Fibroblast of lung (primary cell): Measurements from ENCODE around the gene SERPINA9. TPM values are rescaled to one million over a fixed set of nuclear protein-coding genes. Genes with fewer than 3 reads are reported as not detected.

ENCODE experiments used
- DNase-seq, 2 donors: peaks; one replicate each; pipeline versions ENCODE4 v3.0.0 to v3.0.0-alpha.2; 2010; ENCODE audit warnings: low read depth in 2 of 2
- H2AFZ ChIP-seq: 2 replicates; pipeline ENCODE4 v1.5.1; 2012; ENCODE audit warnings: low read length, control low read depth, inconsistent platforms
- H3K27ac ChIP-seq: 2 replicates; pipeline ENCODE4 v1.5.1; 2011; ENCODE audit warnings: low read length, control low read depth; ENCODE audit not compliant: insufficient read depth
- H3K27me3 ChIP-seq: 2 replicates; pipeline ENCODE4 v1.5.1; 2011; ENCODE audit warnings: mild to moderate bottlenecking, low read length; ENCODE audit not compliant: control insufficient read depth, insufficient read depth
- H3K36me3 ChIP-seq: 2 replicates; pipeline ENCODE4 v1.5.1; 2011; ENCODE audit warnings: low read length; ENCODE audit not compliant: control insufficient read depth, insufficient read depth
- H3K4me1 ChIP-seq: 2 replicates; pipeline ENCODE4 v1.5.1; 2011; ENCODE audit warnings: low read length; ENCODE audit not compliant: control insufficient read depth, insufficient read depth; ENCODE audit errors: extremely low read depth
- H3K4me2 ChIP-seq: 2 replicates; pipeline ENCODE4 v1.5.1; 2011; ENCODE audit warnings: low read length, control low read depth; ENCODE audit not compliant: insufficient read depth; ENCODE audit errors: extremely low read depth
- H3K4me3 ChIP-seq, 4 experiments: fragments of 200-600 bp in 1 of 4; sonication (generic) in 1 of 4; replicated peaks in 1 of 4; 2 replicates each; pipeline ENCODE4 v1.5.1; 2011 to 2016; ENCODE audit warnings: low read length in 4 of 4, low read depth in 3 of 4, mild to moderate bottlenecking in 3 of 4, control low read depth in 2 of 4, inconsistent platforms in 1 of 4, mixed read lengths in 1 of 4; ENCODE audit not compliant: insufficient read depth in 1 of 4; ENCODE audit errors: control extremely low read depth in 1 of 4
- H3K79me2 ChIP-seq: 2 replicates; pipeline ENCODE4 v1.5.1; 2012; ENCODE audit warnings: mild to moderate bottlenecking, low read length, inconsistent platforms; ENCODE audit not compliant: control insufficient read depth, insufficient read depth
- H3K9ac ChIP-seq: 2 replicates; pipeline ENCODE4 v1.5.1; 2011; ENCODE audit warnings: mild to moderate bottlenecking, low read length, control low read depth; ENCODE audit not compliant: insufficient read depth
- H3K9me3 ChIP-seq: 2 replicates; pipeline ENCODE4 v1.5.1; 2012; ENCODE audit warnings: low read depth, low read length; ENCODE audit not compliant: control insufficient read depth, insufficient read depth
- H4K20me1 ChIP-seq: 2 replicates; pipeline ENCODE4 v1.5.1; 2011; ENCODE audit warnings: low read length; ENCODE audit not compliant: control insufficient read depth, insufficient read depth; ENCODE audit errors: extremely low read depth
- CTCF ChIP-seq, 2 donors: IDR thresholded peaks in 1 of 2; conservative IDR thresholded peaks in 1 of 2; 1 replicate in 1 of 2; 2 replicates in 1 of 2; pipeline ENCODE4 v1.5.1; 2011 to 2012; ENCODE audit warnings: low read length in 2 of 2, control low read depth in 1 of 2, inconsistent platforms in 1 of 2, low read depth in 1 of 2, mild to moderate bottlenecking in 1 of 2
- EZH2 ChIP-seq: IDR thresholded peaks from 2 replicates; pipeline ENCODE4 v1.5.1; 2012; ENCODE audit warnings: low read length, control low read depth, mild to moderate bottlenecking; ENCODE audit errors: missing control alignments
- polyA plus RNA-seq, 2 donors: library from polyadenylated mRNA; depleted of rRNA in 1 of 2; stranded (reverse) in 1 of 2; unstranded in 1 of 2; fragments of >200 nt; gene quantifications; 2 replicates each; pipeline ENCODE4 v1.2.1, GENCODE V29; 2011 to 2012; ENCODE audit warnings: missing spikeins in 1 of 2
- total RNA-seq: library from RNA; depleted of rRNA; stranded (reverse); fragments of >200 nt; gene quantifications from 2 replicates; pipeline ENCODE4 v1.2.1, GENCODE V29; 2014

SERPINA9 gene
- total and polyA plus RNA-seq, 2 donors (not counting 1 experiment from before 2014, with no cell fraction given): not detected

- no peaks in the 10 kb centered on the region for H3K4me1 ChIP-seq
- H3K27ac ChIP-seq: no peak overlapping the region
- no peak overlapping the region for H3K4me2 ChIP-seq
- no peak overlapping the region for H3K9ac ChIP-seq
- H4K20me1 ChIP-seq: no peaks in the 10 kb centered on the region
- H3K36me3 ChIP-seq: no peaks in the 10 kb centered on the region
- no peak overlapping the region for H3K4me3 ChIP-seq
- DNase-seq: peak in 1 of 2 donors; percentile 79
- H3K27me3 ChIP-seq: no peaks in the 10 kb centered on the region
- no peak for TF ChIP-seq CTCF (conservative IDR thresholded peaks at IDR 0.05 in 1 of 2, IDR thresholded peaks at IDR 0.05 in 1 of 2; ENCODE audit: low read depth in 1 of 2, low read length in 2 of 2)
- no peak for TF ChIP-seq EZH2
- no peak overlapping the region for H2AFZ ChIP-seq
- no peaks in the 10 kb centered on the region for H3K9me3 ChIP-seq
- no peaks in the 10 kb centered on the region for H3K79me2 ChIP-seq
Observed at GRCh38 chr14:94481468-94482131, 5.6 kb upstream of the SERPINA9 start.

- Histone ChIP-seq H3K4me2 (no peak overlapping the region), H3K4me3 (no peak overlapping the region), H3K4me1 (no peaks in the 10 kb centered on the region), H3K36me3 (no peaks in the 10 kb centered on the region), H3K9ac (no peak overlapping the region), H4K20me1 (no peaks in the 10 kb centered on the region), H2AFZ (no peak overlapping the region), H3K27me3 (no peaks in the 10 kb centered on the region), H3K27ac (no peak overlapping the region), H3K9me3 (no peaks in the 10 kb centered on the region), H3K79me2 (no peaks in the 10 kb centered on the region)
- DNase-seq: peak in 1 of 2 donors; percentile 24
- TF ChIP-seq EZH2 (no peak), CTCF (conservative IDR thresholded peaks at IDR 0.05 in 1 of 2, IDR thresholded peaks at IDR 0.05 in 1 of 2; ENCODE audit: low read depth in 1 of 2, low read length in 2 of 2) (no peak)
Observed at GRCh38 chr14:94480809-94481208, 4.8 kb upstream of the SERPINA9 start.

GRCh38 chr14:94478420-94478819 lies 2.4 kb upstream of the SERPINA9 start:
- Histone ChIP-seq H3K4me1 (no peaks in the 10 kb centered on the region), H3K9ac (no peak overlapping the region), H3K4me3 (no peak overlapping the region), H2AFZ (no peak overlapping the region), H3K27me3 (no peaks in the 10 kb centered on the region), H3K79me2 (no peaks in the 10 kb centered on the region), H3K36me3 (no peaks in the 10 kb centered on the region), H3K27ac (no peak overlapping the region), H3K9me3 (no peaks in the 10 kb centered on the region), H4K20me1 (no peaks in the 10 kb centered on the region), H3K4me2 (no peak overlapping the region)
- TF ChIP-seq CTCF (conservative IDR thresholded peaks at IDR 0.05 in 1 of 2, IDR thresholded peaks at IDR 0.05 in 1 of 2; ENCODE audit: low read depth in 1 of 2, low read length in 2 of 2): no peak
- TF ChIP-seq EZH2: no peak
- no peak for DNase-seq
